Posterior cingulate gyrus (tissue), 11 donors: ENCODE results near the gene OLFM4.
A peak's percentile ranks its signal among the peaks of the same experiment; 100 is the strongest.

Experiments
- DNase-seq, 10 donors: peaks; one replicate each; pipeline versions ENCODE4 v3.0.0 to v3.0.0-alpha.2; 2020 to 2021; ENCODE audit warnings: mixed read lengths in 3 of 10
- intact Hi-C: fragments of 100-400 bp; cut with DNase I; formaldehyde crosslinking; loops from one replicate; pipeline ENCODE4 v1.15.1; 2023

Gene OLFM4

DNA sequence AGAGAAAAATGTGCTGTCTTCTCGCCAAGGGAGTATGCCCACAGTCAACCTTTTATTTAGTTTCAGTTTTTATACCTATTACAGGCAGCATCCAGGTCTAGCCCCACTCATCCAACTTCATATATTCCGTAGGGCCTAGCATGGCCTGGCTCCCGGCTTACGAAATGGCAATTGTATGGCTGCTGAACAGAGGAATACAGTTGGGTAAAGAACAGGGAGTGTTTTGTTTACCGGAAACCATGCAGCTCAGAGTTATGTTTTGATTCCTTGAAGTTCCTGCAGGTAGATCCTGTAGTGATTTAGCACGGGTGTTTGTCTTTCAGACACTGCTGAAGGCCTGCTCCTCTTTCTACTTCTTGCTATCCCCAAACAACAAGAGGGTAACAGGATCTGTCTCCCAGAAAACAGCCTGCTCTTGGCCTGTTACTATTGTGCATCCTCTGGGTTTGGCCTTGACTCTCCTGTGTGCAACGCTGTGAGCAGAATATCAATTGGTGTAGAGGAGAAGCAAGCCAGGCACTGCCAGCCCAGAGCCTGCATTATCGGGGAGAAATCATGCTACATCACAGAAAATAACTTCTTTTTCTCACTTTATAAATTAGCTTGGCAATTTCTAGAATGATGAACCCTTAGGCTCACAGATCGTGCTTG lies 32.4 kb downstream of the OLFM4 start:
- intact Hi-C loops = no loop called here
- DNase-seq = peak in 1 of 10 donors; percentile 28

DNA sequence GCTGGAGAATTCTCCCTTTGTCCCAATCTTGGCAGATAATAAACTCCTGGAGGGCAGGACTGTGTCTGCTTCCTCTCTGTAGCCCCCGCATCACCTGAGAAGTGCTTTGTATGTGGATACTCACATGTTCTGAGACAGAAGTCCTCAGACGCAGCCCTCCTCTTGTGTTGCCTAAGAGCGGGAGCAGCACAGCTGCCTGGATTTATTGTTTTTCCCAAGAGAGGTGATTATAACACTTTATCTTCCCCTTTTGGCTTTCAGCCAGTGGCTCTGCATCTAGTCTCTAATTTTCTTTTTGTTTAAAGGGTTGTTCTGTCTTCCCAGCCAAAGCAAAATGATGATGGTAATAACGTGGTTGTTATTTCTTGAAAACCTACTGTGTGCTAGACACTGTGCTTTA lies 36.1 kb downstream of the OLFM4 start:
- no peak for DNase-seq
- intact Hi-C loops = no loop called here

DNA sequence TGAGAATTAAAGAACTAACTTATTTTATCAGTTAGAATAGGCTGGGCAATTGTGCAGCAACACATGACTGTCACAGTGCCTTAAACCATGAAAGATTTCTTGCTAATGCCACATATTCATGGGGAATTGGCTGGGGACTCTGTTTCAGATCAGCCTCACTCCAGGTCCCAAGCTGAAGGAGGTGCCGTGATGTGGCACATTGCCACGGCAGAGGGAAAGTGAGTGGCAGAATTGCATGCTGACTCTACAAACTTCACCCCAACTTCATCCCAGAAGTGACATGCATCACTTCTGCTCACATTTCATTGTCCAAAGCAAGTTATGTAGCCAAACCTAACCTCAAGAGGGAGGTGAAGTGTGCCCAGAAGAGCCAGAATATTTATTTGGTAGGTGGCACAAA lies 37.8 kb downstream of the OLFM4 start:
- intact Hi-C loops = no loop called here
- no peak for DNase-seq

DNA sequence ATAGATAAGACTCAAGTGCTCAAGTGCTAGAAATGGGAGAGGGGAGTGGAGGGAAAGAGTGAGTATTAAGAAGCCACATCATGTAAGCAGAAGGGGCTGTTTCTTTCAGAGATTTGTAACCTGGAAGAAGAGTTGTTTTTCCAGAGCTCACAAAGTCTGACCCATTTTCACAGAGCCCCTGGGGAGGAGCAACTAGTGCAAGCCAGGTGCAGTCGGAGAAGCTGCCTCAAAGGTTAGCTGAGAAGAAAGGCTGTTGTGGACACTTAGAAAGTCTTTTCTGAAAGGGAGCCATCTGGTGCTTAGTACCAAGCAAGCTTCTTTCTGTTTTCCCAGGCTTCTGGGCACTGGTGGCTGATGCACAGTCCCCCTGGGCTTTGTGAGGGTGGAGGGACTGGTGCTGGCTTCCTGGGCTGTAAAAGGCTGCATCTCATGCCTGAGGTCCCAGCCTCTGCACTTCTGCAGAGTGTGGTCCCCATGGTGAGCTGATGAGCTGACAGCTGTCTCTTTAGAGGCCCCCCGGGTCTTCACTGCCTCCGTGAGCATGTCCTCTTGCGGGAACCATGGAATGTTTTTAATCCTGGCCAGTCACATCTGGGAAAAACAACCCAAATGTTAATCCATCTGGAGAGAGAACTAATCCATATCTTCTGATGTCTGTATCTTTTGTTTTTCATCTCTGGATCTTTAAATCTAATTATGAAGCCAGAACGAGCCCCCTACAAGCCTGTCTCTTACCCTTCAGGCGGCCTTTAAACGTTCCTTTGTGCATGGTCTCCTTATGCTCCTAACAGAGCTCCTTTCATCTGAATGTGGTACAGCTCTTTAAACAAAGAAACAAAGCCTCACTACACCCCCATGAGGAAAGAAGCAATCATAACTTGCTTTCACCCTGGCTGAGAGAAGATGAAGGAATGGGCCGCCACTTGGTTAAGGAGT lies 40.2 kb downstream of the OLFM4 start:
- intact Hi-C loops = no loop called here
- DNase-seq = peak in 2 of 10 donors; percentile 14 to 46

DNA sequence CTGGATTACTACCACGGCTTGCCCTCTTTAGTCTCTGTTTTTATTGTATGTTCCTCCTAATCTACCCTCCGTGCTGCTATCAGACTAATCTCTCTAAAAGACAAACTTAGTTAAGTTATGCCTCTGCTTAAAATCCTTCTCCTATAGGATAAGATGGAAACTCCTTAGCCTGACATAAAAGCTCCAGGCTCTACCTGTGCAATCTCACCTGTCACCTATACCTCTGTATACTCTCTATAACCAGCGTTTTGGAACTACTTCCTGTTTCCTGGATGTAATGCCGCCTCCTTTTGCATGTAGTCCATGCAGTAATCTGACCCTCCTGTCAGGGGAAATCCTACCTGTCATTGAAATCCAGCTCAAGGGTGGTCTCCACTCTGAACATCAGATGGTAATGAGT lies 41.2 kb downstream of the OLFM4 start:
- DNase-seq = no peak
- intact Hi-C loops = no loop called here

DNA sequence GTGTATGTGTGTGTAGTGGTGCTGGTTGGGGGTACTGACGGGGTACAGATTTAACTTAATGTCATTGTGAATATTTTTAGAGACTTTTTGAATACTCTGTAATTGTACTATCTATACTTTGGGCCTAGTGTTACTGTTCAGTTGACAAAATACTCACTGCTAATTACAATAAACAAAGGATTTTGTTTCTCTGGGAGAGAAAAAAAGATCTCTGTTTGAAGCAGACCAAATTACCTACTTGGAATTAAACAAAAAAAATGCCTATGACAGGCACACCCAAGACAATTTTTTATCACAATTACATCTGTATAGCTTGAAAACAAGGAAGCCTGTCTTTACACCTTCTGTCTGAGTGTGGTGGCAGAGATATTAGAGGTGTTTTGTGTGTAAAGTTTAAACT lies 45.1 kb downstream of the OLFM4 start:
- no peak for DNase-seq
- intact Hi-C loops = no loop called here

DNA sequence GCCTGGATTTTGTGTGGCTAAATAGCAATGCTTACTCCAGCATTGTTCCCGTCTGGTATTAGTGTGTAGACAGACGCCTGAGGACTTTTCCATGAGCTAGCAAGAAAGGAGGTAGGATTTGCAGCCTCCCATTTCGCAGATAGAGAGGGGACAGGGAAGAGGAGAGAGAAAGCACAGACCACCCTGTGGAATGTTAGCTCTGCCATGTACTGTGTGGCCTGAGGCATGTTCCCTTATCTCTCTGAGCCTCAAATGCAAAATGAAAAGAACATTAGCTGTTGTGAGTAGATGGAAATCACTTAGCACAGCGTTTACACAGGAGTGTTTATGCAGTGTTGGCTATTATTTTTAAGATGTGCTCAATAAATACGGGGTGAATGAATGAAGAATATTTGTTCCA lies 45.5 kb downstream of the OLFM4 start:
- intact Hi-C loops = no loop called here
- no peak for DNase-seq

DNA sequence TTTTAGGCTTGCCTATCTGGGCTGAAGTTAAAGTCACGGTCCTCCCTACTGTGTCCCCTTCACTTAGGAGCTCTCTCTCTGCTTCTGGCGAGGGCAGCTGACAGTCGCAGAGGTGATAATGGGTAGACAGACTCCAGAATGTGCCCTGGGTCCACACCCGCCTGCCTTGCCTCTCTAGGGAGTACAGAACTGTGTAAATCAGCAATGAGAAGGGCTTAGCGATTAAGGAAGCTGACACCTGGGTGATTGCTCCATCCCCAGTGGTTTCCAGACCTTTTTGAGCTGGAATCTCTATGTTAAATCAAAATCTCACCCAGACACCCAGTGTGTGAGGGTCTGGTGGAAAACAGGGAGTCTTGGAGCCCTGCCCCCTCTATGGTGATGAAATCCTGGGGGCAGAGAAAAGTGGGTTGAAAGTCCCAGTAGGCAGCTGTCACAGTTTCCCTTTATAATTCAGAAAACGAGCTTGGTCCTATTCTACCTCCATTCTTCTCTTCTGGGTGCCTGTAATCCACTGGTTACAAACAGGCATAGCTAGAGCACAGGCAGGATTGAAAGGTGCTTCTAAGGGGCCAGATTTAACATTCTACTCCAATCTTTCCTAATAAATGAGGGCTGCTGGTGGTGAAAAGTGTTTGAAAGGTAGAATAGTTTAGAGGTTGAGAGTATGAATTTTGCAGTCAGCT lies 46.9 kb downstream of the OLFM4 start:
- intact Hi-C loops = no loop called here
- DNase-seq = no peak

DNA sequence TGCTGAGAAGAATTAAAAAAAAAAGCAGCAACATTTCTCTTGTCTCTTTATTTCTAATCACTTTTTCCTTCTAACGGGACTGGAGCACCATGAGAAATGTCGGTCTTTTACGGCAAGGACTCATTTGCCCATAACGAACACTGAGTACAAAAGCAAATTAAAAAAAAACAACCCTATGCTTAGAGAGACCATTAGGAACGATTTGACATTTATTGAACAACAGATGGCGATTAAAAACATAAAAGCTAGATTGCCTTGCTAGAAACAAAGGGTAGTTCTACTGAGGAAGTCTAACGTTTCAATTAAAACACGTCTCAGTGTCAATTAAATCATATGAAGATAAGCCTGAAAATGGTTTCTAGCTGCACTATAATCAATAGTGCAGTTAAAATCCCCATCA lies 51.1 kb downstream of the OLFM4 start:
- intact Hi-C loops = no loop called here
- DNase-seq = no peak

DNA sequence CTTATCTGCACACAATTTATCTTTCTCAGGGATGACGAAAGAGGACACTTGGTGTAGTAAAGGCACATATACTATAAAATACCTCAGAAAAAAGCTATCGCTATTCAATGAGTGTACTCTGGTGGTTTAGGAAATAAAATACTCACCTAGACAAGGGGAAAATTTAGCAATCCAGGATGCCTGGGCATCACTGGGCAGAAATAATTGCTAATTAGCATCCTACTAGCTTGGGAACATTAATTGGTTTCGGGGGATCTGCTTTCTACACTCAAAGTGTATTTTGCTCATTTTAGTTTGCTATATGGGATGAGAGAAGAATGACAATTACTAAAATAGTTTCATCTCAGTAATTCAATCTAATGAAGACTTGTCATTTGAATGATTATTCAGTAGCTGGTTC lies 60.3 kb downstream of the OLFM4 start:
- intact Hi-C loops = no loop called here

DNA sequence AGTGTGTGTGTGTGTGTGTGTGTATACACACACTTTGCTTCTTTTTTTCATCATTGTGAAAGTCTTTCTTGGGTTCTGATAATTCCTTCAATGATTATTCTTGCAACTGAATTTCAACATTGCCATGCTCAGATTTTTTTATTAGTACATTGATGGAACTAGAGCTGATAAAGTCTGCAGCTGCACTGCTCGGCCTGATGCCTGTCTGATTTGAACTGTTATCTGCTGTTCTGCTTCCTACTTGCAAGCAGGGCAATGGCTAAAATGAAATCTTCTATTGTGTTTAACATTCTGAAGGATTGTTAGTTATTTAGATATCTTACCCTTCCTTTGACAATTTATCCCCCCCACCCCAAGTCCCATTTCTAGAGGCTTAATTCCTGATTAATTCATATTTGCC lies 61.3 kb downstream of the OLFM4 start:
- DNase-seq = peak in 1 of 10 donors; percentile 70
- intact Hi-C loops = no loop called here

More for the DNA sequence above, 60.3 kb downstream of the OLFM4 start:
- no peak for DNase-seq

DNA sequence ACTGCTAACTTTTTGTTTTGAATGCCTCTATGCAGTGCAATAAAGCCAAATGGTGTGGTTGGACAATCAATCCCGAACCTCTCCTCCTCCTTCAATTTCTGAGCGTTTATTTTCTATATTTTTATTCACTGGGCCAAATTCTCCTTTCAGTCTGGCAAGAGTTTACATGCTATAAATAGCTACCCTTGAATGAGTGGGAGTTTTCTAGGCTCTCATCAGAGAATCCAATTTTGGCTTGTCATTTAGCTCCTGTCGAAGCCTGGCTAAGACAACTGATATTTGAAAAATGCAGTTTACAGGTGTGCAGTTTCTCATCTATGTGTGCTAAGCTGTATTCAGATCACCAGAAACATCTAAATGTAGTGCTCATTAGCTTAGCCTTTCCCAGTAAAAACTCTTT lies 61.8 kb downstream of the OLFM4 start:
- no peak for DNase-seq
- intact Hi-C loops = no loop called here

DNA sequence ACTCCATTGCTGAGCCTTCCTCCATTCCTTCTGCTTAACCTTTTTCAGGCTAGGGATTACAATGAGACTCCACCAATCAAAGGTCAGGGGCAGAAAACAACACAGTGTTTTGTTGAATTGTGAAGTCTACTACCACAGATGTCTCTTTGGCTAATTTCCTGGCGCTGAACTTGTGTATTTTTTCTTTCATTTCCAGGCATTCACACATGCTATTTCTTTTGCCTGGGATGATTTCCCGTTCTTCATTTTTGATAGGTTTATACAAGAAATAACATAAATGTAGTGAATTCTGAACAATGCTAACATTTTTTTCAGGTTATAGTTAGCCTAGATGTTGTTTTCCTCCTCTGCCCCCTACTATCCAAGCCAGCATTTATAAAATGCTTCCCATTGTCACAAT lies 64.3 kb downstream of the OLFM4 start:
- no peak for DNase-seq
- intact Hi-C loops = no loop called here

DNA sequence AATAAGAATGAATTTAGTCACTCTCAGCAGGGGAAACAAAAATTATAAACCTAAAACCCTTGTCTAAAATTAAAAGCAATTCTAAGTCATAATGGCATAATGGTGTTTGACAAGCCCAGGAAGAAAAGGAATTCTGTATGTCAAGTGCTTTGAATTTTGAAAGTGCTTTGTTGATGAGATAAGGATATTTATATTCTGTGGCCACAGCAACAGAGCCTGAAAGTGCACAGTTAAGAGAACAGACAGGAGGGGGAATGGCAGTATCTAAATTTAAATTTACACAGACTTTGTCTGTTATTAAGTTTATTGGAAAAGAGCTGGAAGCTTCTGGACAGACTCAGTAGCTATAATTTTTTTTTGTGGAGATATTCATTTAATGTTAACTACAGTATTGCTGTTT lies 69.8 kb downstream of the OLFM4 start:
- no peak for DNase-seq
- intact Hi-C loops = no loop called here

DNA sequence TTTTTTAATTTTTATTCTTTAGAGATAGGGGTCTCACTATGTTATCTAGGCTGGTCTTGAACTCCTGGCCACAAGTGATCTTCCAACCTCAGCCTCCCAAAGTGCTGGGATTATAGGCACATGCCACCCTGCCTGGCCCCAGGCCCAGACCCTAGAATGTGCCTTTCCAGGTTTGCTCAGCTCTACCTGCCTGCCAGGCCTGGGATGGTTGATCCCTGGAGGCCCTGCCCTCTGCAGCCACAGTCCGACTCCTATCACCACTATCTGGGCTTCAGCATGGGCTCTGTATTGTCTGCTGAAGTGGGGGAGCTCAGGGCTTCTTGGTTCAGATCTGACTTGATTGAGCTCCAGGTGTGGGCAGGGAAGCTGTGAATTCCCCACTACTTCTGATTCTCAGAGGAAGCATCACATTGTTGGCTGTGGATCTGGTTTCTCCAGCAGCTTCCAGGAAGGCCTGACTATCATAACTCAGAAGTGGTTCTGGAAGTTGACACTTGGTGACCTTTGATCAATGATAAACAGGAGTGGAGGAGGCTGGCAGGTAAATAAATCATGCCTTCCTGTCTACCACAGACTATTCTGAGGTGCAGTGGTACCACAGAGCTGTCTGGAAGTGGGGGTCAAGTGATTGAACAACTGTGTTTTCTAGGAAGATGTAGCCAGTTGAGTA lies 71.9 kb downstream of the OLFM4 start:
- intact Hi-C loops = no loop called here
- peak in 1 of 10 donors; percentile 53 for DNase-seq
